SK-N-SH (cell line): ENCODE measurements around the gene NFIA.

ENCODE experiments used
- CTCF ChIP-seq: fragments of 200-600 bp; sonication (generic); IDR thresholded peaks from 2 replicates; pipeline ENCODE4 v1.6.1; 2017; ENCODE audit warnings: antibody characterized with exemption, mild to moderate bottlenecking, moderate library complexity
- EP300 ChIP-seq, 2 experiments: IDR thresholded peaks; 2 replicates each; pipeline versions ENCODE4 v1.4.0 to v1.6.1; 2012; ENCODE audit warnings: borderline replicate concordance in 1 of 2, low read depth in 1 of 2, low read length in 1 of 2
- EZH2phosphoT487 ChIP-seq: fragments of 200-600 bp; sonication (generic); IDR thresholded peaks from 2 replicates; pipeline ENCODE4 v1.6.1; 2017; ENCODE audit warnings: low read depth, mixed run types, mild to moderate bottlenecking, antibody characterized with exemption, moderate library complexity, borderline replicate concordance
- GATA2 ChIP-seq: sonication (generic); formaldehyde crosslinking; IDR thresholded peaks from 2 replicates; pipeline ENCODE4 v1.5.0; 2020; ENCODE audit warnings: mild to moderate bottlenecking, missing genetic modification reagents
- MAX ChIP-seq: IDR thresholded peaks from 2 replicates; pipeline ENCODE4 v1.4.0; 2012; ENCODE audit warnings: low read depth
- POLR2AphosphoS5 ChIP-seq: IDR thresholded peaks from 2 replicates; pipeline ENCODE4 v1.6.1; 2012; ENCODE audit warnings: low read depth, low read length
- REST ChIP-seq: IDR thresholded peaks from 2 replicates; pipeline ENCODE4 v1.6.1; 2012; ENCODE audit warnings: mild to moderate bottlenecking, low read depth, low read length, moderate library complexity
- SMC3 ChIP-seq: IDR thresholded peaks from 2 replicates; pipeline ENCODE4 v1.6.1; 2012; ENCODE audit warnings: low read depth, low read length, improper control_type of control experiment
- YY1 ChIP-seq: IDR thresholded peaks from 2 replicates; pipeline ENCODE4 v1.4.0; 2012; ENCODE audit warnings: low read depth, mild to moderate bottlenecking

- TF ChIP-seq EZH2phosphoT487 = no peak
- no peak for TF ChIP-seq MAX
- TF ChIP-seq REST = no peak
- no peak for TF ChIP-seq GATA2
- TF ChIP-seq CTCF = no peak
- TF ChIP-seq EP300 (IDR thresholded peaks at IDR 0.05; ENCODE audit: borderline replicate concordance in 1 of 2, low read depth in 1 of 2, low read length in 1 of 2) = no peak
- TF ChIP-seq SMC3 = no peak
- TF ChIP-seq POLR2AphosphoS5 = no peak
- TF ChIP-seq YY1 = no peak
Measured at GRCh38 chr1:61089338-61089737, 7.0 kb downstream of the NFIA start.
